GM19463 (cell line): ENCODE measurements around the gene USP40.

Source experiments
- ATAC-seq: cut with Tn5 transposase; IDR thresholded peaks from one replicate; pipeline ENCODE4 v1.9.1; 2021; ENCODE audit warnings: mild to moderate bottlenecking, moderate library complexity; ENCODE audit not compliant: unreplicated experiment

USP40 gene

GRCh38 chr2:233556881-233557736, 9.5 kb downstream of the USP40 start:
- ATAC-seq, result no peak

GRCh38 chr2:233553366-233553765, 13.2 kb downstream of the USP40 start:
- no peak for ATAC-seq

- ATAC-seq, result no peak
Observed at GRCh38 chr2:233551491-233551890, 15.1 kb downstream of the USP40 start.

GRCh38 chr2:233546774-233547173, 19.8 kb downstream of the USP40 start:
- no peak for ATAC-seq

- ATAC-seq, result no peak
Observed at GRCh38 chr2:233546101-233546500, 20.5 kb downstream of the USP40 start.

- ATAC-seq, result no peak
Observed at GRCh38 chr2:233544200-233544610, 22.4 kb downstream of the USP40 start.

GRCh38 chr2:233542507-233542906, 24.1 kb downstream of the USP40 start:
- no peak for ATAC-seq

GRCh38 chr2:233538741-233539140, 27.8 kb downstream of the USP40 start:
- ATAC-seq, result no peak

- no peak for ATAC-seq
Observed at GRCh38 chr2:233535271-233535670, 31.3 kb downstream of the USP40 start.

GRCh38 chr2:233532971-233533370, 33.6 kb downstream of the USP40 start:
- ATAC-seq, result no peak

GRCh38 chr2:233531955-233532354, 34.6 kb downstream of the USP40 start:
- ATAC-seq, result no peak

GRCh38 chr2:233530381-233530780, 36.2 kb downstream of the USP40 start:
- no peak for ATAC-seq

GRCh38 chr2:233528182-233528581, 38.4 kb downstream of the USP40 start:
- no peak for ATAC-seq

- no peak for ATAC-seq
Observed at GRCh38 chr2:233525791-233526190, 40.8 kb downstream of the USP40 start.

- ATAC-seq, result peak; percentile 93
Observed at GRCh38 chr2:233519787-233520611, 46.6 kb downstream of the USP40 start.

- no peak for ATAC-seq
Observed at GRCh38 chr2:233513953-233514655, 52.5 kb downstream of the USP40 start.

GRCh38 chr2:233503947-233504637, 62.5 kb downstream of the USP40 start:
- ATAC-seq, result no peak

GRCh38 chr2:233503481-233503880, 63.1 kb downstream of the USP40 start:
- no peak for ATAC-seq

- no peak for ATAC-seq
Observed at GRCh38 chr2:233501198-233502076, 65.1 kb downstream of the USP40 start.

GRCh38 chr2:233499928-233500327, 66.7 kb downstream of the USP40 start:
- no peak for ATAC-seq
